Measurements from ENCODE around the gene HLA-F.

HLA-F gene

DNA sequence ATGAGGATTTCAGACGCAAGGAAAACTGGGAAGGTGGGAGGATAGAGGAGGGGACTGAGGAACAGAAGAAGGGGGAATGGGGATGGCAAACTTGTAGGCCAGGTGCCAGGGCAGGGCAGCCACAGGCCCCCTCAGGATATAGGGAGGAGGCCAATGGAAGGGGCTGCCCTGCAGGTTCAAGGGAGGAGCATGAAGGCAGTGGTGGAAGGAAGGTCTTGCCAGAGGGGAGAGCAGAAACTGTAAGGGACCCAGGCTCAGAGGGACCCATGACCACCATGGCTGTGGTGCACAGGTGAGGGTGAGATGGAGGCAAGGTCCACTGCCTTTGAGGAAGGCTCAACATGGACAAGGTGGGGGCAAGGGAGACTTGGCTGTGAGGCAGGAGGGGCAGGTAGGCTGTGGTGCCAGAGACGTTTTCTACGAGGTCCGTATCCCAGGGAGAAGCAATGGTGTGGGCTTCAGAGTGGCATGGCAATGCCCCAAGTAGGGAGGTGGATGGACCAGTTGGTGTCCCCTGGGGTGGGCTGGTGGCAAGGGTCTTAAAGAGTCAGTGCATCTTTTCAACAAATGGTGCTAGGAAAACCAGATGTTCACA, 22.7 kb downstream of the HLA-F start:
- no peaks in the 10 kb centered on the region for H3K79me2 ChIP-seq (ENCODE audit: insufficient read depth, low read length)
- H3K4me1 ChIP-seq (ENCODE audit: insufficient read depth, low read length) = no peaks in the 10 kb centered on the region
- H3K36me3 ChIP-seq (ENCODE audit: insufficient read depth, low read length) = no peaks in the 10 kb centered on the region
- TF ChIP-seq, protein P1, sequence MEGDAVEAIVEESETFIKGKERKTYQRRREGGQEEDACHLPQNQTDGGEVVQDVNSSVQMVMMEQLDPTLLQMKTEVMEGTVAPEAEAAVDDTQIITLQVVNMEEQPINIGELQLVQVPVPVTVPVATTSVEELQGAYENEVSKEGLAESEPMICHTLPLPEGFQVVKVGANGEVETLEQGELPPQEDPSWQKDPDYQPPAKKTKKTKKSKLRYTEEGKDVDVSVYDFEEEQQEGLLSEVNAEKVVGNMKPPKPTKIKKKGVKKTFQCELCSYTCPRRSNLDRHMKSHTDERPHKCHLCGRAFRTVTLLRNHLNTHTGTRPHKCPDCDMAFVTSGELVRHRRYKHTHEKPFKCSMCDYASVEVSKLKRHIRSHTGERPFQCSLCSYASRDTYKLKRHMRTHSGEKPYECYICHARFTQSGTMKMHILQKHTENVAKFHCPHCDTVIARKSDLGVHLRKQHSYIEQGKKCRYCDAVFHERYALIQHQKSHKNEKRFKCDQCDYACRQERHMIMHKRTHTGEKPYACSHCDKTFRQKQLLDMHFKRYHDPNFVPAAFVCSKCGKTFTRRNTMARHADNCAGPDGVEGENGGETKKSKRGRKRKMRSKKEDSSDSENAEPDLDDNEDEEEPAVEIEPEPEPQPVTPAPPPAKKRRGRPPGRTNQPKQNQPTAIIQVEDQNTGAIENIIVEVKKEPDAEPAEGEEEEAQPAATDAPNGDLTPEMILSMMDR (IDR thresholded peaks at IDR 0.05; ENCODE audit: borderline replicate concordance, extremely low read depth, low read length, poor library complexity, severe bottlenecking) = no peak
- TF ChIP-seq EZH2 (IDR thresholded peaks at IDR 0.05; ENCODE audit: borderline replicate concordance, low read depth, low read length, severe bottlenecking) = no peak
- no peaks in the 10 kb centered on the region for H3K9me3 ChIP-seq (ENCODE audit: insufficient read depth, low read length, severe bottlenecking)
- H3K27ac ChIP-seq (ENCODE audit: low read length) = no peak overlapping the region
- H3K27me3 ChIP-seq (ENCODE audit: insufficient read depth, low read length, poor library complexity) = no peaks in the 10 kb centered on the region
- H3K4me3 ChIP-seq (ENCODE audit: low read depth in 1 of 2, low read length in 2 of 2) = no peak overlapping the region
- ATAC-seq (ENCODE audit: insufficient read depth, low read depth) = no peak
- DNase-seq = no peak
- H4K20me1 ChIP-seq (ENCODE audit: insufficient read depth, low read length) = peaks cover 5% of the 10 kb centered on the region; the same call in 1 of the 2 replicates
- no peak overlapping the region for H3K4me2 ChIP-seq (ENCODE audit: insufficient read depth, low read length)
- no peak overlapping the region for H2AFZ ChIP-seq (ENCODE audit: low read depth, low read length)
- H3K9ac ChIP-seq (ENCODE audit: low read depth, low read length) = no peak overlapping the region

DNA sequence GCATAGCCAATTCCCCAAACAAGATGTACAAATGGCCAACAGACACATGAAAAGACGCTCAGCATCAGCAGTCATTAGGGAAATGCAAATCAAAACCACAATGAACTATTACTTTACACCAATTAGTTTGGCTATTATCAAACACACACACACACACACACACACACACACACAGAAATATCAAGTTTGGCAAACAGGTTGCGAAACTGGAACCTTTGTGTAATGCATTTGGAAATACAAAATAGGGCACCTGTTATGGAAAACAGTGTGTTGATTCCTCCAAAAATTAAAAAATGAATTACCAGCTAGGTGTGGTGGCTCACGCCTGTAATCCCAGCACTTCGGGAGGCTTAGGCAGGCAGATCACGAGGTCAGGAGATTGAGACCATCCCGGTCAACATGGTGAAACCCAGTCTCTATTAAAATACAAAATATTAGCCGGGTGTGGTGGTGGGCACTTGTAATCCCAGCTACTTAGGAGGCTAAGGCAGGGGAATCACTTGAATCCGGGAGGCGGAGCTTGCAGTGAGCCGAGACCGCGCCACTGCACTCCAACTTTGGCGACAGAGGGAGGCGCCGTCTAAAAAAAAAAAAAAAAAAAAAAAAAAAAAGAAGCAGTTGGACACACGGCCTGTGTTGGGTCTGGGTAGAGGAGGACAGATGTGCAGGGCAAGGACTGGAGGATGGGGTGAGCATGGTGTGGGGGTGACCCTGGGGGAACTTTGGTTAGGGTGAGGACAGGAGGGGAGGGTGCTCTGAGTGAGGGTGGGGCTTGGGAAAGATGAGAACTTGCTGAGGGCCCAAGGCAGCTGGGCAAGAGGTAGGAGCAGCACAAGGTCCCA, 23.8 kb downstream of the HLA-F start:
- Histone ChIP-seq H3K4me3 (ENCODE audit: low read depth in 1 of 2, low read length in 2 of 2) (no peak overlapping the region), H3K9me3 (ENCODE audit: insufficient read depth, low read length, severe bottlenecking) (no peaks in the 10 kb centered on the region), H3K4me2 (ENCODE audit: insufficient read depth, low read length) (no peak overlapping the region), H3K27ac (ENCODE audit: low read length) (no peak overlapping the region), H3K79me2 (ENCODE audit: insufficient read depth, low read length) (no peaks in the 10 kb centered on the region), H3K36me3 (ENCODE audit: insufficient read depth, low read length) (no peaks in the 10 kb centered on the region), H3K27me3 (ENCODE audit: insufficient read depth, low read length, poor library complexity) (peaks cover 4% of the 10 kb centered on the region), H3K4me1 (ENCODE audit: insufficient read depth, low read length) (peaks cover 2% of the 10 kb centered on the region), H3K9ac (ENCODE audit: low read depth, low read length) (no peak overlapping the region), H4K20me1 (ENCODE audit: insufficient read depth, low read length) (peaks cover 5% of the 10 kb centered on the region; the same call in 1 of the 2 replicates), H2AFZ (ENCODE audit: low read depth, low read length) (no peak overlapping the region)
- TF ChIP-seq EZH2 (IDR thresholded peaks at IDR 0.05; ENCODE audit: borderline replicate concordance, low read depth, low read length, severe bottlenecking) = no peak
- TF ChIP-seq, protein P1 (IDR thresholded peaks at IDR 0.05; ENCODE audit: borderline replicate concordance, extremely low read depth, low read length, poor library complexity, severe bottlenecking) = no peak
- no peak for DNase-seq
- ATAC-seq (ENCODE audit: insufficient read depth, low read depth) = no peak

DNA sequence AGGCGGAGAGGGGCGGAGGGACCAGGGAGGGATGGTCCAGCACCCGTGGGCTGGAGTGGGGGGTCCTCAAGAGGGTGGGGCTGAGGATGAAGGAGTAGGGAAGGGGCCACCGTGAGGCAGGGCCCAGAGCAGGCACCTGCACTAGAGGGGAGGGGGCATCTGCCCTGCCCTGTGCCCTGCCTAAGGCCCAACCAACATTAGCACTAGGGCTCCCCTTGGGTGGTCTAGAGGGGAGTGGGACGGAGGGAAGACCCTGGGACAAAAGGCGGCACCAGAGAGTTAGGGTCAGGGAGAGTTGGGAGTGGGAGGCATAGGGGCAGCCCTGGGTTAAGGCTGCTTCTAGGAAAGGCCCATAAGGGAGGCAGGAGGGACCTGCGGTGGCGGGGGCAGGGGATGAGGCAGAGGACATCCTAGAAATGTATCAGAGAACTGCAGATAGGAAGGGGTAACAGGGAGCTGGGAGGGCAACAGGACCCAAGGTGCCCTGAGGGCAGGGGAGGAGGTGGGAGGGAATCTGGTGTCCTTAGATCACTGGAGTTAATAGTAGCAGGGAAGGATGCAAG, 24.5 kb downstream of the HLA-F start:
- Histone ChIP-seq H3K4me2 (ENCODE audit: insufficient read depth, low read length) (no peak overlapping the region), H3K27me3 (ENCODE audit: insufficient read depth, low read length, poor library complexity) (peaks cover 11% of the 10 kb centered on the region), H3K9ac (ENCODE audit: low read depth, low read length) (no peak overlapping the region), H3K27ac (ENCODE audit: low read length) (no peak overlapping the region), H3K4me3 (ENCODE audit: low read depth in 1 of 2, low read length in 2 of 2) (no peak overlapping the region), H4K20me1 (ENCODE audit: insufficient read depth, low read length) (peaks cover 5% of the 10 kb centered on the region; the same call in 1 of the 2 replicates), H3K79me2 (ENCODE audit: insufficient read depth, low read length) (no peaks in the 10 kb centered on the region), H2AFZ (ENCODE audit: low read depth, low read length) (no peak overlapping the region), H3K36me3 (ENCODE audit: insufficient read depth, low read length) (no peaks in the 10 kb centered on the region), H3K9me3 (ENCODE audit: insufficient read depth, low read length, severe bottlenecking) (no peaks in the 10 kb centered on the region), H3K4me1 (ENCODE audit: insufficient read depth, low read length) (peaks cover 9% of the 10 kb centered on the region)
- ATAC-seq (ENCODE audit: insufficient read depth, low read depth) (no peak), DNase-seq (no peak)
- TF ChIP-seq EZH2 (IDR thresholded peaks at IDR 0.05; ENCODE audit: borderline replicate concordance, low read depth, low read length, severe bottlenecking) = no peak
- TF ChIP-seq, protein P1 (IDR thresholded peaks at IDR 0.05; ENCODE audit: borderline replicate concordance, extremely low read depth, low read length, poor library complexity, severe bottlenecking) = no peak

Measured in DND-41 (cell line).